ENCODE data around the gene ADAMTS19. TPM values are rescaled to one million over a fixed set of nuclear protein-coding genes. Genes with fewer than 3 reads are reported as not detected.

The ADAMTS19 gene
- polyA plus RNA-seq, 1 donor (not counting 4 experiments of a cell fraction or from before 2014, with no cell fraction given) = 0.08 TPM

GRCh38 chr5:129541051-129541450 is 81.0 kb downstream of the ADAMTS19 start:
- FAIRE-seq = no peak
- Histone ChIP-seq H3K4me3 (ENCODE audit: control insufficient read depth in 2 of 3, extremely low read depth in 1 of 3, insufficient read depth in 2 of 3, low read depth in 1 of 3, low read length in 3 of 3) (no peak overlapping the region), H3K9me3 (ENCODE audit: control insufficient read depth, low read depth, low read length) (no peaks in the 10 kb centered on the region), H4K20me1 (ENCODE audit: control insufficient read depth, extremely low read depth, insufficient read depth, low read length) (no peaks in the 10 kb centered on the region), H3K79me2 (ENCODE audit: control insufficient read depth, insufficient read depth, low read length) (no peaks in the 10 kb centered on the region), H3K9me1 (ENCODE audit: control insufficient read depth, extremely low read depth, insufficient read depth, low read length) (no peaks in the 10 kb centered on the region), H2AFZ (ENCODE audit: control insufficient read depth, low read length) (no peak overlapping the region), H3K9ac (ENCODE audit: control insufficient read depth, extremely low read depth, insufficient read depth, low read length) (no peak overlapping the region), H3K27me3 (ENCODE audit: control insufficient read depth, extremely low read depth, insufficient read depth, low read length) (no peaks in the 10 kb centered on the region), H3K4me1 (ENCODE audit: control insufficient read depth, extremely low read depth, insufficient read depth, low read length) (no peaks in the 10 kb centered on the region), H3K36me3 (ENCODE audit: control insufficient read depth in 2 of 2, extremely low read depth in 1 of 2, insufficient read depth in 2 of 2, low read length in 2 of 2) (no peaks in the 10 kb centered on the region), H3K27ac (ENCODE audit: control insufficient read depth, insufficient read depth, low read length) (no peak overlapping the region), H3K4me2 (ENCODE audit: control insufficient read depth, extremely low read depth, insufficient read depth, low read depth, low read length) (no peak overlapping the region)
- dilution Hi-C loops (cut with MboI; ENCODE audit: extremely low pct_ligation_motif_present, low sequenced_read_pairs) = no loop called here
- no peak for DNase-seq (ENCODE audit: low read depth, low spot score)
- TF ChIP-seq CTCF (optimal IDR thresholded peaks at IDR 0.05 in 1 of 3, IDR thresholded peaks at IDR 0.05 in 1 of 3, conservative IDR thresholded peaks at IDR 0.05 in 1 of 3; ENCODE audit: extremely low read depth in 1 of 3, insufficient read depth in 2 of 3, low read length in 3 of 3) = no peak
- no peak for TF ChIP-seq EZH2 (IDR thresholded peaks at IDR 0.05; ENCODE audit: low read length)

- Histone ChIP-seq H3K27ac (ENCODE audit: control insufficient read depth, insufficient read depth, low read length) (no peak overlapping the region), H3K9ac (ENCODE audit: control insufficient read depth, extremely low read depth, insufficient read depth, low read length) (no peak overlapping the region), H4K20me1 (ENCODE audit: control insufficient read depth, extremely low read depth, insufficient read depth, low read length) (no peaks in the 10 kb centered on the region), H3K36me3 (ENCODE audit: control insufficient read depth in 2 of 2, extremely low read depth in 1 of 2, insufficient read depth in 2 of 2, low read length in 2 of 2) (no peaks in the 10 kb centered on the region), H3K4me3 (ENCODE audit: control insufficient read depth in 2 of 3, extremely low read depth in 1 of 3, insufficient read depth in 2 of 3, low read depth in 1 of 3, low read length in 3 of 3) (no peak overlapping the region), H3K4me2 (ENCODE audit: control insufficient read depth, extremely low read depth, insufficient read depth, low read depth, low read length) (no peak overlapping the region), H3K79me2 (ENCODE audit: control insufficient read depth, insufficient read depth, low read length) (no peaks in the 10 kb centered on the region), H3K4me1 (ENCODE audit: control insufficient read depth, extremely low read depth, insufficient read depth, low read length) (no peaks in the 10 kb centered on the region), H2AFZ (ENCODE audit: control insufficient read depth, low read length) (no peak overlapping the region), H3K9me3 (ENCODE audit: control insufficient read depth, low read depth, low read length) (no peaks in the 10 kb centered on the region), H3K9me1 (ENCODE audit: control insufficient read depth, extremely low read depth, insufficient read depth, low read length) (no peaks in the 10 kb centered on the region), H3K27me3 (ENCODE audit: control insufficient read depth, extremely low read depth, insufficient read depth, low read length) (no peaks in the 10 kb centered on the region)
- peak; percentile 20 for FAIRE-seq
- dilution Hi-C loops (cut with MboI; ENCODE audit: extremely low pct_ligation_motif_present, low sequenced_read_pairs) = no loop called here
- TF ChIP-seq EZH2 (IDR thresholded peaks at IDR 0.05; ENCODE audit: low read length) = no peak
- peak in 2 of 3 experiments; percentile 36 to 55 for TF ChIP-seq CTCF (optimal IDR thresholded peaks at IDR 0.05 in 1 of 3, IDR thresholded peaks at IDR 0.05 in 1 of 3, conservative IDR thresholded peaks at IDR 0.05 in 1 of 3; ENCODE audit: extremely low read depth in 1 of 3, insufficient read depth in 2 of 3, low read length in 3 of 3)
- DNase-seq (ENCODE audit: low read depth, low spot score) = no peak
Observed at GRCh38 chr5:129541648-129542251, 81.7 kb downstream of the ADAMTS19 start.

Measured in keratinocyte (primary cell).